AG09309 (cell line): ENCODE data around the gene IQSEC3.

Experiments
- DNase-seq: peaks from one replicate; pipeline ENCODE4 v3.0.0-alpha.2; 2010; ENCODE audit warnings: low read depth
- H3K4me3 ChIP-seq: 2 replicates; pipeline ENCODE4 v1.5.1; 2011; ENCODE audit warnings: mild to moderate bottlenecking, low read depth, low read length, moderate library complexity; ENCODE audit not compliant: control insufficient read depth
- TF ChIP-seq, protein P1 (sequence below): IDR thresholded peaks from 2 replicates; pipeline ENCODE4 v1.5.1; 2011; ENCODE audit warnings: mild to moderate bottlenecking, low read depth, low read length, inconsistent platforms; ENCODE audit not compliant: insufficient read depth, control insufficient read depth; ENCODE audit errors: missing control alignments

IQSEC3 gene

DNA sequence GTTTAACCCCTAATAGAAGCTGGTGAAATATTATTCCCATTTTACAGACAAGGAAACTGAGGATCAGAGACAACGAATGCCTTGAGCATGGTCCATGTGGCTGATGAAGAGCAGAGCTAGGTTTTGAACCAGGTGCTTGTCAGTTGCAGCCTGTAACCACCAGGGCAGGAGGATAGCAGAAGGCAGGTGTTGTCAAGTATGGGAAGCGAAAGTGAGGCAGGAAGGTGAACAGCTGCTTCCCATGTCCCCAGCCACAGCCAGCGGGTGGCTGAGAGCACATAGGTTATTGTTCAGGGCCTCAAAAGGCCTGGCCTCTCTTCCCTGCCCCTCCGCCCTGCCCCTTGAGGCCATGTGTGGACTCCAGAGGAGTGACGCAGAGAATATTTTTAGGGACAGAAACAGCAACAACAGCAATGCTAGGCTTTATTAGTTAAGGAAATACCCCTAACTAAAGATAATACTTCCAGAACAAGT lies 39.6 kb downstream of the IQSEC3 start:
- no peak overlapping the region for H3K4me3 ChIP-seq
- TF ChIP-seq, protein P1, sequence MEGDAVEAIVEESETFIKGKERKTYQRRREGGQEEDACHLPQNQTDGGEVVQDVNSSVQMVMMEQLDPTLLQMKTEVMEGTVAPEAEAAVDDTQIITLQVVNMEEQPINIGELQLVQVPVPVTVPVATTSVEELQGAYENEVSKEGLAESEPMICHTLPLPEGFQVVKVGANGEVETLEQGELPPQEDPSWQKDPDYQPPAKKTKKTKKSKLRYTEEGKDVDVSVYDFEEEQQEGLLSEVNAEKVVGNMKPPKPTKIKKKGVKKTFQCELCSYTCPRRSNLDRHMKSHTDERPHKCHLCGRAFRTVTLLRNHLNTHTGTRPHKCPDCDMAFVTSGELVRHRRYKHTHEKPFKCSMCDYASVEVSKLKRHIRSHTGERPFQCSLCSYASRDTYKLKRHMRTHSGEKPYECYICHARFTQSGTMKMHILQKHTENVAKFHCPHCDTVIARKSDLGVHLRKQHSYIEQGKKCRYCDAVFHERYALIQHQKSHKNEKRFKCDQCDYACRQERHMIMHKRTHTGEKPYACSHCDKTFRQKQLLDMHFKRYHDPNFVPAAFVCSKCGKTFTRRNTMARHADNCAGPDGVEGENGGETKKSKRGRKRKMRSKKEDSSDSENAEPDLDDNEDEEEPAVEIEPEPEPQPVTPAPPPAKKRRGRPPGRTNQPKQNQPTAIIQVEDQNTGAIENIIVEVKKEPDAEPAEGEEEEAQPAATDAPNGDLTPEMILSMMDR: peak; percentile 2
- DNase-seq: no peak

- DNase-seq: no peak
- no peak overlapping the region for H3K4me3 ChIP-seq
- TF ChIP-seq, protein P1: no peak
Measured at GRCh38 chr12:108594-108993, 42.0 kb downstream of the IQSEC3 start.

DNA sequence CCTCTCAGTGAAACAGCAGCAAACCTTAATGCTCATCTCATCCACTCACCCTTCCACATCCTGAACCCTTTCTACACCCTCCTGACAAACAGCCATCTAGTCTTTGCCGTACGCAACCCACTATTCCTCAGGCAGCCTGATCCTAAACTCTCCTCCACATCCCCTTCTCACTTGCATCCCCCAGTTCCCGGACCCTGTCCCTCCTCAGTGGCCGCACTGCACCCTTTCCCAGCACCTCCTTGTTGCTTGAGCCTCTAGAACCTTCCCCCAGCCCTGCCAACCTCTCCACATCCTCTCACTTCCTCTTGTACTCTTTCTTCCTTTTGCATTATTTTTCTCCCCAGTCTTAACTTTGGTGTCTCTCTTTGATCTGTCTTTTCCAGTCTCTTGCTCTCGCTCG lies 42.9 kb downstream of the IQSEC3 start:
- TF ChIP-seq, protein P1: no peak
- H3K4me3 ChIP-seq: no peak overlapping the region
- DNase-seq: no peak

GRCh38 chr12:109872-110271 lies 43.3 kb downstream of the IQSEC3 start:
- TF ChIP-seq, protein P1: no peak
- no peak for DNase-seq
- no peak overlapping the region for H3K4me3 ChIP-seq

DNA sequence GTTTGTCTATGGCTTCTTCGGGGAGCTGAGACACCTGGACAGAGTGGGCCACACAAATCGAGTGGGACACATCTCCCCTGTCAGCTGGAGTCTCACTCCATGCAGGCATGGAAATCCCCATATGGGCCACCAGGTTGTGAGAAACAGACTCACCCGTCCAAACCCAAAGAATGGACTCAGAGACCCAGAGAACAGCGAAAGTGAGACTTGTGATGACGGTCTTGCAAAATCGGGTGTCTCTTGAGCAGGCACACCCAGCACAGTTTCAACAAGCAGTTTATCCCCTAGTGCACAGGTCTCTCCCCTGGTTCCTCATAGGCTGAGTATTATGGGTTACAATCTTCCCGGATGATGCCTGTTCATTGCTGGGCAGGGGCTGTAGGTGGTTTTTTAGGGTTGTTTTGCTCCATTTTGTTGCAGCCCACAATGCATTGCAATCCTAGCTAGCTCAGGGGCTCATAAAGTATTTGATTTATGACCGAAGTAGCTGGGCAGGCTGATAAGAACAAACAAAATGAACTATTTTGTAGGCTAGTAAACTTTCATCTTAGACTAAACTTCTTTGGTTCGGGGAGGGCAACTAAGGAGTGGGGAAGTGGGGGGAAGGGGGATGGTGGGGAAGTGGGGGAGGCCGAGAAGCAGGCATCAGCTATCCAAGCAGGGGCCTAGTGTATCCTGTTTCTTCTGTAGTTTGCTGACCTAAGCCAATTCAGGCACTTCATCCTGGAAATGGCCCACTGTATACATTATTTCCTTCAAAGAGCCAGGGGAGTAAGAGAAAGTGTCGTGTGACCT lies 45.3 kb downstream of the IQSEC3 start:
- TF ChIP-seq, protein P1: no peak
- no peak for DNase-seq
- no peak overlapping the region for H3K4me3 ChIP-seq

DNA sequence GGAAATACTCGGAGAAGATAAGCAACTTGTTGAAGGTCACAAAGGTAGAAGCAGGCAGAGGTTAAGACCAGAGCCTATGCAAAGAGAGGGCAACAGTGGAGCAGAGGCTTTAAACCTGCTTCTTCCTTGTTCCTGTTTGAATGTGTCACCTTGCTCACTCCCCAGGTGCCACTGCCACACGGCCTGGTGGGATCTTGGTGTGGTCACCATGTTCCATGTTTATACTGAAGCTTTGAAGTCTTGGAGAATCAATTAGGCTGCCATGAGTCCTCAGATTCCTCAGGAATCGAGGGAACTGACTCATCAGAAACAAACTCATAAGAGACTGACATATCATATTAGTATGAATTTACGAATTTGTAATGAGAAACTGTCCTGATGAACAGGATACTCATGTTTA lies 46.8 kb downstream of the IQSEC3 start:
- no peak for DNase-seq
- TF ChIP-seq, protein P1: no peak
- no peak overlapping the region for H3K4me3 ChIP-seq
